GDM1 (cell line): ENCODE results near the gene LGR5.

Experiments
- DNase-seq: peaks from one replicate; lab custom pipeline; 2025; lab: John Stamatoyannopoulos, UW

LGR5 gene

DNA sequence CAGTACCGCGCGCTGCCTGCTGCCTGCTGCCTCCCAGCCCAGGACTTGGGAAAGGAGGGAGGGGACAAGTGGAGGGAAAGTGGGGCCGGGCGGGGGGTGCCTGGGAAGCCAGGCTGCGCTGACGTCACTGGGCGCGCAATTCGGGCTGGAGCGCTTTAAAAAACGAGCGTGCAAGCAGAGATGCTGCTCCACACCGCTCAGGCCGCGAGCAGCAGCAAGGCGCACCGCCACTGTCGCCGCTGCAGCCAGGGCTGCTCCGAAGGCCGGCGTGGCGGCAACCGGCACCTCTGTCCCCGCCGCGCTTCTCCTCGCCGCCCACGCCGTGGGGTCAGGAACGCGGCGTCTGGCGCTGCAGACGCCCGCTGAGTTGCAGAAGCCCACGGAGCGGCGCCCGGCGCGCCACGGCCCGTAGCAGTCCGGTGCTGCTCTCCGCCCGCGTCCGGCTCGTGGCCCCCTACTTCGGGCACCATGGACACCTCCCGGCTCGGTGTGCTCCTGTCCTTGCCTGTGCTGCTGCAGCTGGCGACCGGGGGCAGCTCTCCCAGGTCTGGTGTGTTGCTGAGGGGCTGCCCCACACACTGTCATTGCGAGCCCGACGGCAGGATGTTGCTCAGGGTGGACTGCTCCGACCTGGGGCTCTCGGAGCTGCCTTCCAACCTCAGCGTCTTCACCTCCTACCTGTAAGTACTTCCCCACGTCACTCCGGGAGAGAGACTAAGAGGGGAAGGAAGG lies at the start of gene LGR5:
Gene LGR5, plus strand, starts transcription at position 186 of the 732 bp plus-strand sequence. Its CDS starts 283 bp downstream, at position 469.
- no peak for DNase-seq

- no peak for DNase-seq
Measured at GRCh38 chr12:71392521-71393145, 47.0 kb upstream of the LGR5 start.

DNA sequence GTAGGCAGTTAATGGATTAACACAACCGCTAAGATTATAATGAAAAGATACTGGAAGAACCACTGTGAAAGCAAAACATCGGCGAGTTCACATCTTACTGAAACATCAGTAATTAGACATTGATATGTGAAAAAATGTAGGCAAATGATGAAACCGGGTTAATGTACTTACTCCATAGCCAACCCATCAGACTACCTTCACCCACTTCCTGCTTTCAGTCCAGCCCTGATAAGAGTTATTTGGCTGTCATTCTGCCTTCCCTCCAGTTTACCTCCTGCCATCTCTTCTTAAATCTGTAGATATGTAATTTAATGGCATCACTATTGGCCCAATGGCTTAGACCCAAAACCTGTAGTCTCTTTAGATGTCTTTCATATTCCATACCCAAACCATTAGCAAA lies 46.0 kb upstream of the LGR5 start:
- DNase-seq: no peak

GRCh38 chr12:71397433-71397954 lies 42.1 kb upstream of the LGR5 start:
- no peak for DNase-seq

GRCh38 chr12:71399197-71399596 lies 40.4 kb upstream of the LGR5 start:
- DNase-seq: no peak

DNA sequence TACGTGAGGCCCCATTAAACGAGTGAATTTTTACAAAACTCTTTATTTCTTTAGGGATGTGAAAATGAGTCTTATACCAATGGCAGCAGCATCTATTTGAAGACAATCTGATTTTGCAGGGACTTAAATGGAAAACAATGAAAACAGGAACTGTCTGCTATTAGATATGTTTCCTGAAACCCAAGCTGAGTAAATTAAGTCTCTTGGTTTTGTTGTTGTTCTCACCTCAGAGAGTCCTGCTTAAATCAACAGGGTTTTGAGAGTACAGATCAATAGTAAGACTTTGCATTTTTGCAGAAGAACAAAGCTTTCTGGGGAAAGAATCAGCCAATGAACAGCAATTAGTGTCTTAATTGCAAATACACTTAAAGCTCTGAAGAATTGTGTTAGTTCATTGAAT lies 39.1 kb upstream of the LGR5 start:
- DNase-seq: no peak

DNA sequence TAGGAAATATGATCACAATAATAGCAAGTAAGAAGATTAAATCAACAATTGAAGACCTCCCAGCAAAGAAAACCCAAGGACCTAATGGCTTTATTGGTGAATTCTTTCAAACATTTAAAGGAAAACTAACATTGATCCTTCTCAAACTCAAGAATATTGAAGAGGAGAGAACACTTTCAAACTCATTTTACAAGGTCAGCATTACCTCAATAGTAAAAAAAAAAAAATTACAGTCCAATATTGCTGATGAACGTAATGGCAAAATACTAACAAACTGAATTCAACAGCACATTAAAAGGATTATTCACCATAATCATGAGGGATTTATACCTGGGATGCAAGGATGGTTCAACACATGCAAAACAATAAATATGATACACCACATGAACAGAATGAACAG lies 33.7 kb upstream of the LGR5 start:
- DNase-seq: no peak

DNA sequence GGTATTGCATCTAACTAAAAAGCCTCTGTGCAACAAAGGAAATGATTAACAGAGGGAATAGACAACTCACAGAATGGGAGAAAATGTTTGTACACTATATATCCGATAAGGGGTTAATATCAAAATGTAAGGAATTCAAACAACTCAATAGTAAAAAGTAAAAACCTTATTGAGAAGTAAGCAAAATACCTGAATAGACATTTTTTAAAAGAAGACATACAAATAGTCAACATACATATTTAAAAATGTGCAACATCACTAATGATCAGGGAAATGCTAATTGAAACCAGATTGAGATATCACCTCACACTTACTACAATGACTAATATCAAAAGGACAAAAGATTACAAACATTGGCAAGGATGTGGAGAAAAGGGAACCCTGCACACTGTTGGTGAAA lies 31.9 kb upstream of the LGR5 start:
- no peak for DNase-seq

DNA sequence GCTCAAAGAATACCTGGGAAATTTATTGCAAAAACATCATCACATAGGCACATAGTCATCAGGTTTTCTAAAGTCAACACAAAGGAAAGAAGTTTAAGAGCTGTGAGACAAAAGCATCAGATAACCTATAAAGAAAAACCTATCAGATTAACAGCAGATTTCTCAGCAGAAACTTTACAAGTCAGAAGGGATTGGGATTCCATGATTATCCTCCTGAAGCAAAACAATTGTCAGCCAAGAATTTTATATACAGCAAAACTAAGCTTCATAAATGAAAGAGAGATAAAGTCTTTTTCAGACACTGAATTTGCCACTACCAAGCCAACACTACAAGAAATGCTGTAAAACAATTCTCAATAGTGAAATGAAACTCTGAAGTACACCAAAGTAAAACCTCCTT lies 28.8 kb upstream of the LGR5 start:
- DNase-seq: no peak

DNA sequence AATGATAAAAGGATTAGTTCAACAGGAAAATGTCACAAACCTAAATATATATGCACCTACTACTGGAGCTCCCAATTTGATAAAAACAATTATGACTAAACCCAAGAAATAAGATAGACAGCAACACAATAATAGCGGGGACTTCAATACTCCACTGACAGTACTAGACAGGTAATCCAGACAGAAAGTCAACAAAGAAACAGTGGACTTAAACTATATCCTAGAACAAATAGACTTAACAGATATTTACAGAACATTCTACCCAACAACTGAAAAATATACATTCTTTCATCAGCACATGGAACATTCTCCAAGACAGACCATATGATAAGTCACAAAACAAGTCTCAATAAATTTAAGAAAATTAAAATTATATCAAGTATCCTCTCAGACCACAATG lies 28.0 kb upstream of the LGR5 start:
- no peak for DNase-seq

DNA sequence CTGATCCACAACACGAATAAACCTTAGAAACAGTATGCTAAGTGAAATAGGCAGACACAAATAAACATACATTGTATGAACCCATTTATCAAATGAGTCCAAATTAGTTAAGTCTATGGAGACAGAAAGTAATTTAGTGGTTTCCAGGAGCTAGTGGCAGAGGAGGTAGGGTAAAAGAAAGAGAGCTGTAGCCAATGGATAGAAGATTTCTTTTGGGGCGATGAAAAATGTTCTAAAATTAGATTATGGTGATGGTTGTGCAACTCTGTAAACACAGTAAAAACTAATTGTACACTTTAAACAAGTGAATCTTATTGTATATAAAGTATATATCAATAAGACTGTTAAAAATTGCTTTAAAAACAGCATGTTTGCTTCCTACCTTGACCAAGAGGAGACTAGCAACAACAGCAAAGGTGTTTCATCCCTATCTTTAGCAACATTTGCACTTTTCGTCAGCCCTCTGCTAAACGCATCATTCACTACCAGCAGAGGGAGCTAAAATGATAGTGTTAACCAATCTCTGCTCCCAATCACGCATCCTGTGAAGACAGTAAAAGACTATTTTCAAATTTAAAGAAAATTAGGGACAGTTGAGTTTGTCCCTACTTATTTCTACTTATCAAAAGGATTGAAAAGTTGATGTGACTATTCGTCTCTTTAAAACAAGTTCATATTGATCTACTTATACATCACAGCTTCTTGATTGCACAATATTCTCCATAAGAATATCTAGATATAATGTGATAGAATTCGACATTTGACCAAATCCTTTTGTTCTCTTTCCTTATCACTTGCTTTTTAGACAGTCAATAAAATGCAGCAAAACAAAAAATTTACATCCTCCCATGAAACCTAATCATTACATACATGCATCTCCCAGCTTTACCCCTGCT lies 24.0 kb upstream of the LGR5 start:
- no peak for DNase-seq

GRCh38 chr12:71417181-71417580 lies 22.4 kb upstream of the LGR5 start:
- no peak for DNase-seq

DNA sequence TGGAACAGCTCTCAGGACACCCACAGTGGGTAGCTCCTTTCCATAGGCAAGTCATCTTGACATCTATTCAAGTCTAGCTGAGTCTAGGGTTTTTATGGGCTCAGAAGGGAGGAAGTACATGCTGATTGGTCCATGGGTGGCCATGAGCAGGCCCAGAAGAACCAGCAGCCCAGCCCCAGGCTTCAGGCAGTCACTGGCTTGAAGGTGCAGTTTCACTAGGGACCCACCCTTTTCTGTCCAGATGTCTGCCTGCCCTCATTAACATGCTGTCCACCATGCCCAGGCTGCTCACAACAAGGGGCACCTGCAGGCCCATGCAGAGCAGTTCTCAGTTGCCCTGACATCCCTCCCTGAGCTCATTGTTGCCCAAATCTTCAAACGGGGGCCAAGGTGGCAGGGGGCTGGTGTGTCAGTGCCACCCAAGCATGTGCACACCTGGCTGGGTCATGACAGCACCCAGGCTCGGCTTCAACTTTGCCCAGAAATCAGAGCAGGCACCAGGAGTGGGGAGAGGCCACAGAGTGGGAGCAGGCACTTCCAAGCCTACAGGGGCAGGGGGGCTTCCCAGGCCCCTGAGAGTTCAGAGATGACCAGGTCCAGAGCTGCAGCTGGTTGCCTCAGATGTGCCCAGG lies 18.7 kb upstream of the LGR5 start:
- DNase-seq: no peak

DNA sequence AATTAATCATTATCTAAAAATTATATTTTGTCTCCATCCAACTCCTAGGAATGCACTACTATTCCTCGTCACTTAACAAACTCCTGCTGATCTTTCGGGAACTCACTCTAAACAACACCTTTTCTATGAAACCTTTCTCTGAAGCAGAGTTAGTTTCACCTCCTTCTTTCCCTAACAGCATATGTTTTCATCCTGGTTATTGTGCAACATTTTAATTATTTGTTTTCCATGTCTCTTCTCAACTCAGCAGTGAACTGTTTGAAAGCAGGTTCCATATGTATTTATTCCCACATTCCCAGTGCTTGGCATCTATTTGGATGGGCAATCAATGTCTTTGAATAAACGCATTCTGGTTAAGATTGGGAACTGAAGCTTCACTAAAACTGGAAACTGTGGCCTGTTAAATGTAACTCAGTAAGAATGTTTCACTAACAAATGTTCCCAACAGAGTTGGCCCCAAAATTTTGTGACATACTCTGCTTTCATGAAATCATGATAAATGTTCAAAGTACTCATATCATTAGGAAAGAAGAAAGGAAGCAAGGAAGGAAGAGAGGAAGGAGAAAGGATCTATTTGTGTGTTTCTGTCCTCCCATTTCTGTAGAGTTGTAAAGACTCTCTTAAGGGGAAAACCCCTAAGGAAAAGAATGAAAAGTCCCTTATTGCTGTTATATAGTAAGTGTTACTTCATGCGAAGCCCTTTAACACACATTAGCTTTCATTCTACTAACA lies 13.9 kb upstream of the LGR5 start:
- DNase-seq: no peak

DNA sequence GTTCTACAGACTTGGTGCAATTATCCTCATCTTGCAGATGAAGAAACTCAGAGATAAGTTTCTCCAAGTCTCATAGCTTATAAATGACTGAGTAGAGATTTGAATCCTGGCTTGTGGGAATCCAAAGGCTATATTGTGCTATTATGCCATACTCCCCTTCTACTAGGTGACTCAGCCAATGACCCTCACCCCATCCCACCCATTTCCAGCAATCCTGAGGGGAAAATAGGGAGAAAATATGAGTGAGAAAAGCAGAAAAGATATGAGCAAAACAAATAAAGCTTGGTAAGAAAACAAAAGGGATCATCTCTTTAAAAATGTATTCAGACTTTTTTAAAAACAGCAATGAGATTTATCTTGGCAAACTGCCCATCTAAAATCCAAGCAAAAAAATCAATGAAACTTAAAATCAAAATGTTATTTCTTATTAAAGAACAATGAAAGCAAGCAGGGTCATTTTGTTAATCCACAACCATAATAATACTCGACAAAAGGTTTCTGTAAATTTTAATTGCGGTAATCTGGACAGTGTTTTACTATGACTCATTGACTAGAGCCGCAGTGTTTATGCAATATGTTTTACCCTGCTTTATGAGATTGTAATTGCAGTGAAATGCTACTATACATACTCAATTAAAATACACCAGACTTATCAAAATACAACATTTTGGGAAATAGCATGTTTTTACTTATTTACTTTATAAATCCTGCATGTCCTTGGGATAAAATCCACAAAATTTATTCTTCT lies 13.1 kb upstream of the LGR5 start:
- DNase-seq: no peak

GRCh38 chr12:71430756-71431155 lies 8.8 kb upstream of the LGR5 start:
- DNase-seq: no peak

DNA sequence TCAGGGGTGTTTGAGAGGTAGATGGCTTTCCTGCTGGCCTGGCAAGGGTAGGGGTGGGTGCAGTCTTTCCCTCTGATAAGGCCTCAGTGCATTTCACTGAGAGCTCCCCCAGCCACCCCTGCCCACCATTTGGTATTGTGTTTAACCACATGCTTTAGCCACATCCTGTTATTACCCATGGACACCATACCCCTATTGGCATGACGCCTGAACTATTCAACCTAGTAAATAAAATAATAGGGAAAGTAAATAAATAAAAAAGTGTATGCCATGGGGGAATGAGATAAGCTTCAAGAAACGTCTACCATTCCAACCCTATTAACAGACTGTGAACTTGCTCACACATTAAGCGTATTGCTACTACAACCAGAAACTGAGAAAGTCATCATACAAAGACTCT lies 7.6 kb upstream of the LGR5 start:
- no peak for DNase-seq

- DNase-seq: no peak
Measured at GRCh38 chr12:71432936-71433335, 6.7 kb upstream of the LGR5 start.

GRCh38 chr12:71436696-71437095 lies 2.9 kb upstream of the LGR5 start:
- no peak for DNase-seq

GRCh38 chr12:71438670-71439361 lies 782 bp upstream of the LGR5 start:
- no peak for DNase-seq
